ENCODE results near the gene APOO.
"Not testable (repeated sequence)": the region's sequence is repeated elsewhere in the genome, so short reads cannot be mapped to it uniquely, and the experiment has no call there.

APOO gene

DNA sequence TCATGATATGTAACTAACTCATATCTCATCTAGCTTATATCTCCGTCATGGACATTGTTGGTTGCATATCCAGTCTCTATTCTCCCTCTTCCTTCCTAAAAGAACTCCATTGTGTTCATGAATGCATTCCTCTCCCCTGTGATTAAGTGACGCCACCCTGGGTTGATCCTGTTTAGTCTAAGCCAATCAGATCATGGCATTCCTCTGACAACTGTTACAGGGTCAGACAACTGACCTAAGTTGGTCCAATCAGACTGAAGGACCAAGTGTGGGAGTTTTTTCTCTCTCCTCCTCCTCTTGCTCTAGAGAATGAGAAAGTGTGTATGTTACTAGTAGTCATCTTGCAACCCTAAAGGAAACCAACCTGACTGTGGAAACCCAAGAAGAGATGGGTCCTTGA is 3.6 kb downstream of the APOO start:
- in situ Hi-C loops (cut with MboI; ENCODE audit: low sequenced_read_pairs): no loop called here

DNA sequence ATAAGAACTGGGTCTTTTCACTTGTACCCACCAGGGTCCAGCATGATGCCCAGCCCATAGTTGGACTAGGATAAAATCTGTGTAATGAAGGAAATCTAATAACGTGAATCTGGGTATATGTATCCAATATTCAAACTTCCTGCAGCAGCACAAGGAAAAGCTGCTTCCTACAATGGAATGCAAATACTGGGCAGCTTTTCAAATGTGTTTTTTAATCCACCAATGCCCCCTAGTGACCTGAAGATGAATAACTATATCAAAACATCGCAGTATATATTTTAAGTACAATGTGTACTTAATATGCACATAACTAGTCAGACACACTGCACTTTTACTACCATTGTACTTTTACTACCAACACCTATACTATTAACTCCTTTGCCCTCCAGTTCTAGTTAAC is 5.3 kb downstream of the APOO start:
- in situ Hi-C loops (cut with MboI; ENCODE audit: low sequenced_read_pairs): no loop called here

DNA sequence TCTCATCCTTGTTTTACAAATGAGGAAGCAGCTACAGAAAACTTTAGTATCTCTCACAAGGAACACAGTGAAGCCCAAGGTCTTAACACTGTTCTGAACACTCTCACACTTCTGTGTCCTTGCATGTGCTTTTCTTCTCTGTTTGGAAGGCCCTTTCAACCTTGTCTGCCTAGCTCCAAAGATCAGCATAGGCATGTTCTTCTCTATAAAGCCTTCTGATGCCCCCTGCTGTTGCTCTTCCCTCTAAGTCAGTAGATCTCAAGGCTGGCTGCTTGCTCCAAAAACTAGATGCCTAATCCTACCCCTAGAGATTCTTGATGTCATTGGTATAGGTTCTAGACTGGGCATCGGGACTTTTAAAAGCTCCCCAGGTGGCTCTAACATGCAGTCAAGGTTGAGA is 5.9 kb downstream of the APOO start:
- in situ Hi-C loops (cut with MboI; ENCODE audit: low sequenced_read_pairs): no loop called here

DNA sequence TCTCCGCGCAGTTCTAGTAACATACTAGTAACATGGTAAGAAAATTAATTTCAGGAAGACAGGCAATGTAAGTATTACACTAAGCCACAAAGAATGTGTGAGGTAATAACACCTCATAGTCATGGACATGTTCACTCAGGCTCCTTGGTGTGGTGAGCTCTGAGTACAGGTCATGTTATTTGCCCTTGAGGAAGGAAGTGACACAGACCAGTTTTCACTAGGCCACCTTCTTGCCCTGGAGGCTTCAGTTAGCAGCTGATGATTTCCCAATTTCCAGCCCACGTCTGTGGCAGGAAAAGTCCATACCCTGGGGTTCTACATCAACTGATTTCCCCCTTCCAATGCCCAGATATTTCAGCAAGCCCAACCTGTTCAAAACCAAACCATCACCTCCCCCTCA is 6.7 kb downstream of the APOO start:
- in situ Hi-C loops (cut with MboI; ENCODE audit: low sequenced_read_pairs): no loop called here

DNA sequence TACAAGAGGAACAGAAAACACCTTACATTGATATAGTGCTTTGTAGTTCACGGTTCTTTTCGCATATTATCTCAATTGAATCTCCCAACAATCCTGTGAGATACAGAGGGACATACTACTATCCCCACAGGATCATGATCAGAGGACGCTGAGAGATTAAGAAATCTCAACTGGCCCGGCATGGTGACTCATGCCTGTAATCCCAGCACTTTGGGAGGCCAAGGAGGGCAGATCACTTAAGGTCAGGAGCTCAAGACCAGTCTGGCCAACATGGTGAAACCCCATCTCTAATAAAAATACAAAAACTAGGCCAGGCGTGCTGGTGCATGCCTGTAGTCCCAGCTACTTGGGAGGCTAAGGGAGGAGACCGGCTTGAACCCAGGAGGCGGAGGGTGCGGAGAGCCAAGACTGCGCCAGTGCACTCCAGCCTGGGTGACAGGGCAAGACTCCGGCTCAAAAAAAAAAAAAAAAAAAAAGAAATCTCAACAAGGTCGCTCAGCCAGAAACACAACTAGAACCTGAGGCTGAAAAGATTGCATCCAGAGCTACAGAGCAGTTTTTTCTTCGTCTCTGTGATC is 7.4 kb downstream of the APOO start:
- in situ Hi-C loops (cut with MboI; ENCODE audit: low sequenced_read_pairs): no loop called here

DNA sequence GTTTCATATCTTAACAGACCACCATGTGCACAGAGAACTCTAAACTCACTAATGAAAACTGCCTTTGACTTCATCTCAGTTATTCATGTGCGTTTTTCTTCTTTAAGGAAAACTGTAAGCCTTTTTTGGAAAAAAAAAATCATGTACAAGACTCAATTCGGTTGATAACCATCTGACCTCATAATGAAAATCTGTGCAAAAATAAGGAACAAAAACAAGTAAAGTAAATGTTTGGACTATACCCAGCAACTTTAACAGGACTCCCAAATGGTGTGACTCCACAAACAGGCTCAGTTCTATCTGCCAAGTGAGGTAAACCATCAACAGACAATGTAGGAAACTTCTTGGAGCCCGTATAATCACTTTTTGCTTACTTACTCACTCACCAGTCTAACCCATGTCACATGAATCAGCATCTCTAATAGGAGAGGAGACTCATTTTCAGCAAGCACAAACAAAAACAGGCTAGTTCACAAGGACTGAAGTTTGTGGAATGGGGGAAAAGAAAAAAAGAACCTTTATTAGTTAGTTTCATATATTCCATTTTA is 9.3 kb downstream of the APOO start:
- in situ Hi-C loops (cut with MboI; ENCODE audit: low sequenced_read_pairs): no loop called here

DNA sequence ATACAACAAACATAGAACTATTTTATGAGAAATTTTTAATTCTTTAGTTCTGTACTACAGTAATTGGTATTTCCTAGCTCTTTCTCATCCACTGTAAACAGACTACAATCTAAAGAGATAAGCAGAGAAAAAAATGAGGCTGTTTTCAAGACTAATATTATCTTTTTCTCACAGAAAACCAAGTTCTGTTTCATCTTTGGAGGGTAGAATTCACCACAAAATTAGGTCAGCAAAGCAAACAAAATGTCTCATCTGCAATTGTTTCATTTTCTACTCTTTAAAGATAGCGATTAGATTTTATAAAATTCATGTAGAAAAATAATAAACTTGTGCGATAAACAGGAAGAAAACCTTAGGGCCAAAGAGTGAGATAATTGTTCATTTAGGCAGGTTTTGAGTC is 10.8 kb downstream of the APOO start:
- in situ Hi-C loops (cut with MboI; ENCODE audit: low sequenced_read_pairs): no loop called here

DNA sequence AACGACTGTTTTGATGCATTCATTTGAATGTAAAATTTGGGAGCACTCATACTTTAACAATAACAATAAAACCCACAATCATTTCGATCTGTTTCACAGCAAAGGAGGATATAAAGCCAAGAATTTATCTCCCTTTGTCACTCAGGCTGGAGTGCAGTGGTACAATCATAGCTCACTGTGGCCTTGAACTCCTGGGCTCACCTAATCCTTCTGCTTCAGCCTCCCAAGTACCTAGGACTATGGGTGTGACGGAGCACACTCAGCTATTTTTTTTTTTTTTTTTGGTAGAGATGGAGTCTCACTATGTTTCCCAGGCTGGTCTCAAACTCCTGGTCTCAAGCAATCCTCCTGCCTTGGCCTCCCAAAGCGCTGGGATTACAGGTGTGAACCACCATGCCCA is 11.2 kb downstream of the APOO start:
- in situ Hi-C loops (cut with MboI; ENCODE audit: low sequenced_read_pairs): not testable (repeated sequence)

DNA sequence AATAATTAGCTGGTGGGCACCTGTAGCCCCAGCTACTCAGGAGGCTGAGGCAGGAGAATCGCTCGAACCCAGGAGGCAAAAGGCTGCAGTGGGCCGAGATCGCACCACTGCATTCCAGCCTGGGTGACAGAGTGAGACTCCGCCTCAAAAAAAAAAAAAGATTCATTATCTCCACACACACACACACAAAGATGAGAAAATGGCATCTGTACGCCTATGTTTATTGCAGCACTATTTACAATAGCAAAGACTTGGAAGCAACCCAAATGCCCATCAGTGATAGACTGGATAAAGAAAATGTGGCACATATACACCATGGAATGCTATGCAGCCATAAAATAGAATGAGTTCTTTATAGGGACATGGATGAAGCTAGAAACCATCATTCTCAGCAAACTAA is 12.7 kb downstream of the APOO start:
- in situ Hi-C loops (cut with MboI; ENCODE audit: low sequenced_read_pairs): not testable (repeated sequence)

DNA sequence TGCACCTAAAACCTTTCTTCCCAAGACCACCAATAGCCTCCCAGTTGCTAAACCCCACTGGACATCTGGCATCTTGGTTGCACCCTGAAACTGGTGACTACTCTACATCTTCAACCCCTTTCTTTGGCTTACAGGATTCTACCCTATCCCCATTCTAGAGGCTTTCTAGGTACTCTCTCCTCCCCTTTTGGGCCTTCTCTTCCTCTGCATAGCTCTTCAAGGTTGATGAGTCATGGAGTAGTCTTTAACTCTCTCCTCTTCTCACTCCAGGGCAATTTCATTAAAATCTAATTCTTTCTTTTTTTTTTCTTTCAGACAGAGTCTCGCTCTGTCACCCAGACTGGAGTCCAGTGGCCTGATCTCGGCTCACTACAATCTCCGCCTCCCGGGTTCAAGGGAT is 16.8 kb downstream of the APOO start:
- in situ Hi-C loops (cut with MboI; ENCODE audit: low sequenced_read_pairs): no loop called here

DNA sequence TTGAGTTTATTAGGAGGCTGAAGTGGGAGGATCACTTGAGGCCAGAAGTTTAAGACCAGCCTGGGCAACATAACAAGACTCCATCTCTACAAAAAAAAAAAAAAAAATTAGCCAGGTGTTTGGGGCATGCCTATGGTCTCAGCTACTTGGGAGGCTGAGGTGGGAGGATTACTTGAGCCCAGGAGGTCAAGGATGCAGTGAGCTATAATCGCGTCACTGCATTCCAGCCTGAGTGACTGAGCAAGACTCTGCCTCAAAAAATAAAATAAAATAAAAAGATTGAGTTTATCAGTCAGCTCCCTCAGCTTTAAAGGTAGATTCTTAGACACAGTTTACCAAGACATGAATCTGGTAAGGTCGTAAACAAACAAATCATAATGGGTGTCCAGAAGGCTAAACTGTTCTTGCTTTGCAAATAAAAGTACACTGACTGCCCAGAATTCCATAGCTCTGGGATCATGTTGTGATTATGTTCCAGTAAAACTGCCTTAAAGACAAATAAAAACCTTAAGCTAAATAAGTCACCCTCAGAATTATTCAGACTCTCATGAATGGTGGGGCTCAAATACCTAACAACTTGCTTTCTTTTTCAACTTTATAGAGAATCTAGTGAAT is 18.7 kb downstream of the APOO start:
- in situ Hi-C loops (cut with MboI; ENCODE audit: low sequenced_read_pairs): no loop called here

DNA sequence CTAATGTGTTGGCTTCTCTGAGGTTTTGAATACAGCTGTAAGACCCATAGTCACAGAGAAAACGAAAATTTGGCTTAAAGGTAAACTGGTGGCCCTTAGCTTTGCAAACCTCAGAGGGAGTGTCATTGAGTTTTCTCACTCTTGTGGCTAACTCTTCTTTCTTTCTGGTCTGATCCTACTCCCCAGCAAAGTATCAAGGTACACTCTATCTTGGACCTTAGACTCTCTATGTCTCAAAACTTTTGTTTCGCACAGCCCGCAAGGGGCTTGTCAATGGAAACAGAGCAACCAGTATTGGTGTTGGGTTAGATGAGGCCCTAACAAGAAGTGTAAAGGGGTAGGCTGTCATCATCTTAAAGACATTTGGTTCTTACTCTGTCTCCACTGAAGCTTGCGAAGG is 19.8 kb downstream of the APOO start:
- in situ Hi-C loops (cut with MboI; ENCODE audit: low sequenced_read_pairs): no loop called here

DNA sequence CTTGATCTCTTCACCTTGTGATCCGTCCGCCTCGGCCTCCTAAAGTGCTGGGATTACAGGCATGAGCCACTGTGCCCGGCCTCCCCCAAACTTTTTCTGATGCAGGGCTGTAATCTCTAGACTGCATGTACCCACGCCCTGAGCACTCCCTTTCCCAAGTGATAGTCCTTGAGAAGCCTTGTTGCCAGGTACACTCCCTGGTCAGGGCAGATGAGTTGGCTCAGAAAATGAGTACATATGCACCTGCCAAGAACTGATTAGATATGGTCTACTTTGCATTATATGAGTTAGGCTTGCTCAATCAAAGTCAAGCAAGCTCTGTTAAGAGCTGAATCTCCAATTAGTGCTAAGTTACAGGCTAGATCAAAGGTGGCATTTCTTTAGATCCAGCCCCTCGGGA is 20.3 kb downstream of the APOO start:
- in situ Hi-C loops (cut with MboI; ENCODE audit: low sequenced_read_pairs): no loop called here

DNA sequence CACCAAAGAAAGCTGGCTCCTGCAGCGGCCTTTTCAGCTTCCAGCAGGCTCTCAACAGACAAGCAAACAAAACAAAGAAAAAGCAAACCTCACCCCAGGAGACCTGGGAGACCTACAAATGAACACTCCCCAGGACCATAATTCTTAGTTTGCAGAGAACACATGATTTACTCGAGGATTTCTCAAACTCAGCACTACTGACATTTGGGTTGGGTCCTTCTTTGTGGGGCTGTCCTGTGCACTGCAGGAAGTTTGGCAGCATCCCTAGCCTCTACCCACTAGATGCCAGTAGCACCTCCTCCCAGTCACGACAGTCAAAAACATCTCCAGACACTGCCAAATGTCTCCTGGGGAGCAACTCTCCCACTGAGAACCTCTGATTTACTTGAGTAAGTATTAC is 21.9 kb downstream of the APOO start:
- in situ Hi-C loops (cut with MboI; ENCODE audit: low sequenced_read_pairs): no loop called here

DNA sequence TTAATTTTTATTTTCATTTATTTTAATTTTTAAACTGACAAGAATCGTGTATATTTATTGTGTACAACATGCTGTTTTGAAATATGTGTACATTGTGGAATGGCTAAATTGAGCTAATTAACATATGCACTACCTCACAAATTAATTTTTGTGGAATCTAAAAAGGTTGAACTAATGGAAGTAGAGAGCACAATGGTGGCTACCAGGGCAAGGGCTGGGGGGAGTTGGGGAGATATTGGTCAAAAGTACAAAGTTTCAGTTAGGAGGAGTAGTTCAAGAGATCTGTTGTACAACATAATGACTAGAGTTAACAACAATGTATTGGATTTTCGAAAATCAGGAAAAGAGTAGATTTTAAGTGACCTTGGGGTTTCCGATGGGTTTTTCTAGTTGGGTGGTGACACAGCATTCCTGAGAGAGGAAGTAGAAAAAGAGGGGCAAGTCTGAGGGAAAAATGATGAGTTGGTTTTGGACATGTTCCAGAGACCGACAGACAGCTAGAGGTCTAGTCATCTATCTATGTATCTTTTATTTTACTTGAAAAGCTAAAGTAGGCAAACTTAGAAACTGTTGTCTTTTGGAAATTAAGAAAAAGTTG is 23.2 kb downstream of the APOO start:
- in situ Hi-C loops (cut with MboI; ENCODE audit: low sequenced_read_pairs): no loop called here

DNA sequence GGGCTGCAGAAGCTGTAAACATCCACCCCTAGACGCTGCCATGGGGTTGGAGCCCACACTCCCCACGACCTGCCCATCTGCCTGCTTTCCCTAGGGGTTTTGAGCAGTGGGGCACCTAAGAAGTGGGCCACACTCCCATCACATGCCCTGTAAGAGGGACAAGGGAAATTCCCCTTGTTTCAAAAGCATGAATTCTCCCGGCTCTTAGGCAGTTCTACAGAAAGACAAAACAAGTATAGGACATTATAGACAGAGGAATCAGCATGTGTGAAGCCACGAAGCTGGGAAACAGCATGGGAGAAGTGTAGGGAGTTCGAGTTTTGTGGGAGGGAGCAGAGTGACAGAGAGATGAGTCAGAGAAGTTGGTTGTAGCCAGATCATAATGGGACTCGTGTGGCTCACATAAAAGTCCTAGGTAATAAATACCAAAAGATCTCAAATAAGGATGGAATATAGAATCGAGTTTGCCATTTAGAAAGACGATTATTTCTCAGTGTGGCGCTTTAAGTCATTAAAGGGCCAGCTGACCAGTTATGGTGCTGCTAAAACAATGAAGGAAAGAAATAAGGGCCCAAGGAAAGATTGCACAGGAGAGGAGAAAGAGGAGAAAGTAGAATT is 23.9 kb downstream of the APOO start:
- in situ Hi-C loops (cut with MboI; ENCODE audit: low sequenced_read_pairs): no loop called here

DNA sequence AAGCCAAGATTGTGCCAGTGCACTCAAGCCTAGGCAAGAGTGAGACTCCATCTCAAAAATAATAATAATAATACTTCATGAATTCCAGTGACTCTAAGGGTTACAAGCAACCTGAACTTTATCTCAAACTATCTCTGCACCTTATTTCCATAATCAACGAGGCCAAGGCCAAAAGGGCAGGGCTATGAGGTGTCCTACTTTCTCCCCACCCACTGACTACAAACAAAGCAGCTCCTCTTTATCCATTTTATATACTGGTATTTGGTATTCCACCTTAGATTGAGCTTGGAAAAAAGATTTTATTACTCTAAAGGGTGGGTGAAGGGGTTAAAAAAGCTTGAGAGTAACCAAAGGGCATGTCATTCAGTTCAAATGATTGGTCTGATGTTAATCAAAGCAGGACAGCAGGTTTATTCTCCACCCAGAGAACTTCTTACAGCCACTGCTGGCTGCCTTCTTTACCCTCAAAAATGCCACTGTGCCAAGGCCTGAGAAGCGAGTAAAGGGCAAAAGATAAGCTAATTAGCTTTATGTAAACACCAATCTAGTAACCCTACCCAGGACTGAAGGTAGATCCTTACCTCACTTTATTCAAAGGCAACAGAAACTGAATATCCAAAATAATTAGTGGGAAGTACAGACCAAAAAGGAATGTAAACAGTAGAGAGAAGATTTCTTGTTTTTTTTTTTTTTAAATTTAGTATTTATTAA is 28.2 kb downstream of the APOO start:
- in situ Hi-C loops (cut with MboI; ENCODE audit: low sequenced_read_pairs): no loop called here

DNA sequence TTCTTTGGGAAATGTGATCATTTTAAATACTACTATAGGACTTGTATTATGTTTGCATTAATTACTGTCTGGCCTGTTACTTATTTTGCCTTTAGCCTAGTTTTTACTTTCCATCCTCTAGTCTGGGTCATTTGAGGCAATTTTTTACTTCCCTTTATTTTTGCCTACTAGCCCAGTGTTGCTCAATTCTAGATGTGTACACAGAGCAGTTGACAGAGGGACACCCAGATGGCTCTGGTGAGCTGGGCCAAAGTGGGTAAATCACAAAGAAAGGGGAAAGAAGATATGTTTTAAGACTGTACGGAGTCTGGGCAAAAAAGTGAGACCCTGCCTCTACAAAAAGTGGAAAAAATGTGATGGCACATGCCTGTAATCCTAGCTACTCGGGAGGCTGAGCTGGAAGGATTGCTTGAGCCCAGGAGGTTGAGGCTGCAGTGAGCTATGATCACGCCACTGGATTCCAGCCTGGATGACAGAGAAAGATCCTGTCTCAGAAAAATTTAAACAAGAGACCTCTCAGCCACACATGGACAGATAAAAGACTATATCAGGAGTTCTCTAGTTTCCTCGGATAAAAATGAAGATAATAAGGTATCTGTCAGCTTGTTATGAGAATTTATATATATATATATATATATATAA is 35.7 kb downstream of the APOO start:
- in situ Hi-C loops (cut with MboI; ENCODE audit: low sequenced_read_pairs): no loop called here

DNA sequence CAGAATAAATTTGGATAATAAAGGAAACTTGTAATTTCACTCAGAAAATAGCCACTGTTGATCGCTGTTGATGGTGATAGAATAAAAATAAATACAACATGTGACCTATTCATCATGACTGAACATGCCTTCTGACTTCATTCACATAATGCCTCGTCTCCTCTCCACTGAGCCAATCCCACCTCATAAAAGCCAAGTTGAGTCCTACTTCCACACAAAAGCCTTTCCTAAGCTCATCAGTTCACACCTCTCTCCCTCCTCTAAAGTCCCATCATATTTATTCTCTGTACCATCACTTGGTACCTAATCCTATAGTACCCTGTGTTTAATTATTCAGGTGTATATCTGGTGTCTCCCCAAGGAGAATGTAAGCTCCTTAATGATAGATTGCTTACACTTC is 37.7 kb downstream of the APOO start:
- in situ Hi-C loops (cut with MboI; ENCODE audit: low sequenced_read_pairs): no loop called here

DNA sequence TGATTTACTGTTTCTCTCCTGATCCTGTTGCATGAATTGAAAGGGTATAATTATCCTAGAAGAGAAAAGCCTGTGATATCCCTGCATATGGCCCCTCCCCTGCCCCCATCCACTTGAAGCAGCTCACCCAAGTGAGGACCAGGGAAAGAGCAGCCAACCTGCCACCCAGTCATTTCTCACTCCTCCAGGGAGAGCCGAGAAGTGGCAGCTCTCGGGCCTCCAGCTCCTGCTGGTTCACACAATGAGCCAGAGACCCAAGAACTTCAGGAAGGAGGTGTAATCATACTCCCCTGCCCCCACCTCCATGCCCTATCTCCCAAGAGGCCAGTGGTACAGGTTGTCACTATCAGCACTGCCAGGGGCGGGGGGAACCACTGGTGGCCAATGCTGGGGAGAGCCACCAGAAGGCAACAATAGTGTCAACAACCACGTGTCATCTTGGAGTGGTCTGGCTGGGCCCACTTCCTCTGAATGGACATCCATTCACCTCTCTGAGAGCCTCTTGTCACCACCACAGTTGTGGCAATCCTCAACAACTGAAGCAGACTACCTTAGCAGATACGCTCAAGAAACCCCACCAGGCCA is 42.9 kb downstream of the APOO start:
- in situ Hi-C loops (cut with MboI; ENCODE audit: low sequenced_read_pairs): no loop called here

DNA sequence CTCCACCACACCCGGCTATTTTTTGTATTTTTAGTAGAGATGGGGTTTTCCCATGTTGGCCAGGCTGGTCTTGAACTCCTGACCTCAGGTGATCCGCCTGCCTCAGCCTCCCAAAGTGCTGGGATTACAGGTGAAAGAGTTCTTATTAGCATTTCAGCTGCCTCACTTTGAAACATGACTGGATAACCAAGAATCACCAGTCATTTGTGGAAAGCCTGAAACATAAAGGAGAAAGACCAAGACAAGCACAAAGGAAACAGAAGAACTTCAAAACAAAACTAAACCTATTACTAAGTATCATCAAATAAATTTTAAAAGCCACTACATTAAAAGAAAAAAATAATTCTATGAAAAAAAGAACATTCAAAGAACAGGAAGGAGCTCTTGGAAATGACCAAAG is 45.8 kb downstream of the APOO start:
- in situ Hi-C loops (cut with MboI; ENCODE audit: low sequenced_read_pairs): not testable (repeated sequence)

Measured in hTERT RPE-1 (cell line).